Brain microvascular endothelial cell (primary cell): ENCODE results near the gene MADD.
A peak's percentile ranks its signal among the peaks of the same experiment; 100 is the strongest.

Experiments used
- DNase-seq: peaks from one replicate; pipeline ENCODE4 v3.0.0-alpha.2; 2020
- H3K27ac ChIP-seq: fragments of 250-450 bp; sonication (Bioruptor Pico); 2 replicates; pipeline ENCODE4 v1.5.1; 2020; ENCODE audit warnings: mild to moderate bottlenecking, moderate library complexity
- H3K27me3 ChIP-seq: fragments of 250-450 bp; sonication (Bioruptor Pico); replicated peaks from 2 replicates; pipeline ENCODE4 v1.5.1; 2020; ENCODE audit warnings: mild to moderate bottlenecking
- H3K36me3 ChIP-seq: fragments of 250-450 bp; sonication (Bioruptor Pico); replicated peaks from 2 replicates; pipeline ENCODE4 v1.5.1; 2020; ENCODE audit warnings: mild to moderate bottlenecking
- H3K4me3 ChIP-seq: 2 replicates; pipeline ENCODE4 v1.5.1; 2011; ENCODE audit warnings: low read depth, mild to moderate bottlenecking, control low read depth, low read length, moderate library complexity
- CTCF ChIP-seq: IDR thresholded peaks from 2 replicates; pipeline ENCODE4 v1.5.1; 2011; ENCODE audit warnings: low read depth, mild to moderate bottlenecking, moderate library complexity, low read length, control low read depth, inconsistent platforms; ENCODE audit errors: missing control alignments
- in situ Hi-C: cut with HindIII; loops from 2 replicates; pipeline ENCODE4 v1.10.0; 2017; ENCODE audit warnings: low sequenced_read_pairs, low pct_ligation_motif_present

The MADD gene

GRCh38 chr11:47251751-47252150 is 18.2 kb upstream of the MADD start:
- Histone ChIP-seq H3K36me3 (no peaks in the 10 kb centered on the region), H3K4me3 (no peak overlapping the region), H3K27ac (no peak overlapping the region), H3K27me3 (no peaks in the 10 kb centered on the region)
- in situ Hi-C loops: no loop called here
- no peak for TF ChIP-seq CTCF
- no peak for DNase-seq

GRCh38 chr11:47253660-47254059 is 16.3 kb upstream of the MADD start:
- no peak overlapping the region for H3K27ac ChIP-seq
- TF ChIP-seq CTCF: no peak
- in situ Hi-C loops: no loop called here
- H3K36me3 ChIP-seq: no peaks in the 10 kb centered on the region
- no peaks in the 10 kb centered on the region for H3K27me3 ChIP-seq
- H3K4me3 ChIP-seq: no peak overlapping the region
- no peak for DNase-seq

DNA sequence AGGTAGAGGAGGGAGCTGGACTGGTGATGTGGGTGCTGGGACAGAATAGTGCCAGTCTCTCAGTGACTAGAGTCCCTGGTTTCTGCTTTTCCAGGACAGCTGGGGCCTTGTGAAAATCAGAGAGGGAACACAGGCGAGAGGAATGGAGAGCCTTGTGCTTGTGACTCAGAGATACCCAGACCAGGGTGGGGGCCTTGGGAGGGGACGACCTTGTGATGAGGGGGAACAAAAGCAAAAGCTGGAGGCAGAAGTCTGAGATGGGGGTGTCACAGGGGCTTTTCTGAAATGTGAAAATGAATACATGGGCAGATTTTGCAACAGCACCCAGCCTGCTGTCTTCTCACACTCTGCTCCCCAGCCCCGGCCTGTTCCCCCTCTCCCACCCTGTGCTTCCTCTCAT is 15.5 kb upstream of the MADD start:
- DNase-seq: no peak
- Histone ChIP-seq H3K27ac (peak overlapping the region; percentile 40), H3K36me3 (no peaks in the 10 kb centered on the region), H3K4me3 (no peak overlapping the region), H3K27me3 (no peaks in the 10 kb centered on the region)
- in situ Hi-C loops: no loop called here
- TF ChIP-seq CTCF: no peak

DNA sequence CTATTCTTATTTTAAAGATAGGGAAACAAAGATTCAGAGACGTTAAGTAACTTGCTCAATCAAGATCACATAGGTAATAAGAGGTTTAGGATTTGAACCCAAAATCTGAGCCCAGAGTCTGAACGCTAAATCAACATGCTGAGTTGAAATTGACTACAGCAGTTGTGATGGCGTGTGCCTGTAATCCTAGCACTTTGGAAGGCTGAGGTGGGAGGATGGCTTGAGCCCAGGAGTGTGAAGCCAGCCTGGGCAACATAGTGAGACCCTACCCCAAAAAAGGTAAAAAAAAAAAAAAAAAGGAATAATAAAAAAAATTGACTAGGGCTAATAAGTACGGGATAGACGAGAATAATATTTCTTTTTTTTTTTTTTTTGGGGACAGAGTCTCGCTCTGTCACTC is 13.6 kb upstream of the MADD start:
- no peaks in the 10 kb centered on the region for H3K27me3 ChIP-seq
- no peak for TF ChIP-seq CTCF
- H3K27ac ChIP-seq: no peak overlapping the region
- no peak overlapping the region for H3K4me3 ChIP-seq
- no peak for DNase-seq
- in situ Hi-C loops: no loop called here
- no peaks in the 10 kb centered on the region for H3K36me3 ChIP-seq

DNA sequence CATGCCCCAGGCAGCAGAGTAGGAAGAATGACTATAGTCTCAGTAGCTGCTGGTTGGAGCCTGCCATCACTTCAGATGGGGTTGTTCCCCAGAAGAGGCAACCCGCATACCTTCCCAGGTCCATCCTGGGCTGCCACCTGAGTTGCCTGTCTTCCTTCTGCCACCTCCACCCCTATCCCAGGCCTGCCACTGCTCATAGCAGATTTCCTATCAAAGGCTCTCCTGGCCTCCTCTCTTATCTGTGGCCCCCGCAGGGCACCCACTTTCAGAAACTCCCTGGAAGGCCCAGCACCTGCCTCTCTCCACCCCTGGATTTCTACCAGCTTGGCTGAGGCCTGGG is 12.8 kb upstream of the MADD start:
- H3K36me3 ChIP-seq: no peaks in the 10 kb centered on the region
- no peak for DNase-seq
- in situ Hi-C loops: no loop called here
- H3K27me3 ChIP-seq: no peaks in the 10 kb centered on the region
- H3K27ac ChIP-seq: no peak overlapping the region
- H3K4me3 ChIP-seq: peak overlapping the region; percentile 38
- TF ChIP-seq CTCF: no peak

DNA sequence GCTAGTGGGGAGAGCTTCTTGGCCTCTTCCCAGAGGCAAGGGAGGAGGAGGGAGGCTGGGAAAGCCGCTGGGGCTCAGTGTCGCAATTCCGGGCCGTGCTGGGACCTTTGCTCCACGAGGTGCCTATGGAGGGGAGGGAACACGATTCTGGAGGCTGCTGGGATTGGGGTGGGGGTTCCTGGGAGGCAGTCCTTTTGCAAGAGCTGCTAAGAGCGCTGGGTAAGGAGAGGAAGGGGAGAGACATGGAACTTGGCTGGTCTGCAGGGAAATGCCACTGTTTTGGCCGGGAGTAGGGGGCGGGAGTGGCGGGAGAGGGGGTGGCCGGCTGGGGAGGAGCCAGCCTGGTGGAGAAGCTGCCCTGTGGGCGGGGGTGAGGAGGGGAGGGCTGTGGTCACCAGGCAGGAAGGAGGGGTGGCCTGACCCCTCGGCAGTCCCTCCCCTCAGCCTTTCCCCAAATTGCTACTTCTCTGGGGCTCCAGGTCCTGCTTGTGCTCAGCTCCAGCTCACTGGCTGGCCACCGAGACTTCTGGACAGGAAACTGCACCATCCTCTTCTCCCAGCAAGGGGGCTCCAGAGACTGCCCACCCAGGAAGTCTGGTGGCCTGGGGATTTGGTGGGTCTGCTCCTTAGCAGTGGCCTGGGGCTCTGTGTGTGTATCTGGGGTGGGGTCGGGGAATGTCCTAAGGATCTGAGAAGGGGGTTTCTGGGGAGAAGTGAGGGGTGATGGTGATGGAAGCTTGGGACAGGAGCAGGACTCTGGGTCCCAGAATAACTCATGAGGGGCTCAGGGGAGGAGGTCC is 12.2 kb upstream of the MADD start, which contains the start of gene NR1H3:
TSS of gene NR1H3 (plus strand) at position 480 of the 800 bp plus-strand sequence. CDS start 1,221 bp downstream, outside the sequence.
- H3K27ac ChIP-seq: no peak within 1 kb of the TSS
- H3K36me3 ChIP-seq: no peaks in the 10 kb centered on the region
- no peaks in the 10 kb centered on the region for H3K27me3 ChIP-seq
- in situ Hi-C loops: no loop called here
- peak; percentile 40 for DNase-seq
- peak within 1 kb of the TSS; percentile 38 for H3K4me3 ChIP-seq
- peak; percentile 88 for TF ChIP-seq CTCF
